C4-2B (cell line): ENCODE results near the gene DCLK2.

Experiments
- ZFX ChIP-seq: fragments of 450-650 bp; IDR thresholded peaks from 2 replicates; pipeline ENCODE4 v1.6.1; 2017
- TF ChIP-seq, protein P1 (sequence below): fragments of 450-650 bp; conservative IDR thresholded peaks from 2 replicates; pipeline ENCODE4 v1.5.1; 2017; ENCODE audit warnings: mild to moderate bottlenecking

- TF ChIP-seq, protein P1, sequence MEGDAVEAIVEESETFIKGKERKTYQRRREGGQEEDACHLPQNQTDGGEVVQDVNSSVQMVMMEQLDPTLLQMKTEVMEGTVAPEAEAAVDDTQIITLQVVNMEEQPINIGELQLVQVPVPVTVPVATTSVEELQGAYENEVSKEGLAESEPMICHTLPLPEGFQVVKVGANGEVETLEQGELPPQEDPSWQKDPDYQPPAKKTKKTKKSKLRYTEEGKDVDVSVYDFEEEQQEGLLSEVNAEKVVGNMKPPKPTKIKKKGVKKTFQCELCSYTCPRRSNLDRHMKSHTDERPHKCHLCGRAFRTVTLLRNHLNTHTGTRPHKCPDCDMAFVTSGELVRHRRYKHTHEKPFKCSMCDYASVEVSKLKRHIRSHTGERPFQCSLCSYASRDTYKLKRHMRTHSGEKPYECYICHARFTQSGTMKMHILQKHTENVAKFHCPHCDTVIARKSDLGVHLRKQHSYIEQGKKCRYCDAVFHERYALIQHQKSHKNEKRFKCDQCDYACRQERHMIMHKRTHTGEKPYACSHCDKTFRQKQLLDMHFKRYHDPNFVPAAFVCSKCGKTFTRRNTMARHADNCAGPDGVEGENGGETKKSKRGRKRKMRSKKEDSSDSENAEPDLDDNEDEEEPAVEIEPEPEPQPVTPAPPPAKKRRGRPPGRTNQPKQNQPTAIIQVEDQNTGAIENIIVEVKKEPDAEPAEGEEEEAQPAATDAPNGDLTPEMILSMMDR, result no peak
- TF ChIP-seq ZFX, result no peak
Observed at GRCh38 chr4:150136036-150136435, 57.8 kb downstream of the DCLK2 start.
